Calu3 (cell line): Measurements from ENCODE around the gene MSLN. TPM values are rescaled to one million over a fixed set of nuclear protein-coding genes. Genes with fewer than 3 reads are reported as not detected.
A peak's percentile ranks its signal among the peaks of the same experiment; 100 is the strongest.

Experiments used
- BruUV-seq: library from RNA; stranded (reverse); fragments of 400-500 nt; replicated peaks from 2 replicates; lab custom pipeline; 2021; lab: Mats Ljungman, UMichigan
- CTCF ChIA-PET: fragments of 300-600 bp; sonication (Branson Sonifier 250); formaldehyde crosslinking; loops from one replicate; lab custom pipeline; 2022; ENCODE audit warnings: antibody characterized with exemption; lab: Charles Lee
- DNase-seq: peaks from one replicate; pipeline ENCODE4 v3.0.0; 2022
- H3K27ac Mint-ChIP-seq: one replicate; pipeline ENCODE4 v1.8.0; 2022; ENCODE audit warnings: mixed read lengths; ENCODE audit not compliant: unreplicated experiment
- H3K27me3 Mint-ChIP-seq: one replicate; pipeline ENCODE4 v1.8.0; 2022; ENCODE audit warnings: mixed read lengths; ENCODE audit not compliant: unreplicated experiment
- H3K36me3 Mint-ChIP-seq: one replicate; pipeline ENCODE4 v1.8.0; 2022; ENCODE audit warnings: mild to moderate bottlenecking, moderate library complexity, mixed read lengths; ENCODE audit not compliant: insufficient read depth, unreplicated experiment
- H3K4me1 Mint-ChIP-seq: one replicate; pipeline ENCODE4 v1.8.0; 2022; ENCODE audit warnings: mild to moderate bottlenecking, low read depth, mixed read lengths; ENCODE audit not compliant: unreplicated experiment
- H3K4me3 Mint-ChIP-seq: one replicate; pipeline ENCODE4 v1.8.0; 2022; ENCODE audit warnings: mild to moderate bottlenecking, low read depth, moderate library complexity, mixed read lengths; ENCODE audit not compliant: unreplicated experiment
- H3K9me3 Mint-ChIP-seq: one replicate; pipeline ENCODE4 v1.8.0; 2022; ENCODE audit warnings: low read depth, mixed read lengths; ENCODE audit not compliant: unreplicated experiment
- intact Hi-C: fragments of 100-400 bp; cut with micrococcal nuclease; formaldehyde crosslinking; loops from one replicate; pipeline ENCODE4 v1.10.0; 2022; ENCODE audit not compliant: unreplicated experiment
- total RNA-seq: library from RNA; stranded (reverse); gene quantifications from 2 replicates; pipeline ENCODE4 v1.2.3, GENCODE V29; 2022
- TF ChIP-seq, protein P1 (sequence below): fragments of 200-600 bp; IDR thresholded peaks from one replicate; pipeline ENCODE4 v1.8.0; 2022; ENCODE audit warnings: antibody characterized with exemption; ENCODE audit not compliant: unreplicated experiment

MSLN gene
- total RNA-seq, 1 experiment from 2014 or later = 3.4 TPM

DNA sequence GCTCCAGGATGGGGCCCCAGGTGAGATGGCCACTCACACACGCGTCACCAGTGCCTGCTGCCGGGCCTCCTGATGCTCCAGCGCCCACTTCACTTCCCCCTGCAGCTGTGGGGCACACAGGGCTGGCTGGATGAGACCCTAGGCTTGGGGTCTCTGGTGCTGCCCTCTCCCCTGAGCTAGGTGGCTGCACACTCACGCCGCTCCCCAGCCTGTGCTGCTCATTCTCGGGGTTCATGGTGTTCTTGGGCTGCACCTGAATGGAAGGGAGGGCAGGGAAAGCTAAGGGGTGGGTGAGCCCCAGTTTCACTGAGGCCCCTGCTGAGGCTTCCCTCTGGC, 35.5 kb upstream of the MSLN start:
- no peak overlapping the region for H3K4me3 Mint-ChIP-seq
- CTCF ChIA-PET = interaction anchor here (1.1 to 1.8 kb wide), 2 partner anchors 9 to 16 kb away, joined by 3 to 10 read pairs; no protein-coding TSS in a partner anchor
- BruUV-seq = no TSS peak
- no peak for DNase-seq
- no peaks in the 10 kb centered on the region for H3K27me3 Mint-ChIP-seq
- intact Hi-C loops = no loop called here
- TF ChIP-seq, protein P1, sequence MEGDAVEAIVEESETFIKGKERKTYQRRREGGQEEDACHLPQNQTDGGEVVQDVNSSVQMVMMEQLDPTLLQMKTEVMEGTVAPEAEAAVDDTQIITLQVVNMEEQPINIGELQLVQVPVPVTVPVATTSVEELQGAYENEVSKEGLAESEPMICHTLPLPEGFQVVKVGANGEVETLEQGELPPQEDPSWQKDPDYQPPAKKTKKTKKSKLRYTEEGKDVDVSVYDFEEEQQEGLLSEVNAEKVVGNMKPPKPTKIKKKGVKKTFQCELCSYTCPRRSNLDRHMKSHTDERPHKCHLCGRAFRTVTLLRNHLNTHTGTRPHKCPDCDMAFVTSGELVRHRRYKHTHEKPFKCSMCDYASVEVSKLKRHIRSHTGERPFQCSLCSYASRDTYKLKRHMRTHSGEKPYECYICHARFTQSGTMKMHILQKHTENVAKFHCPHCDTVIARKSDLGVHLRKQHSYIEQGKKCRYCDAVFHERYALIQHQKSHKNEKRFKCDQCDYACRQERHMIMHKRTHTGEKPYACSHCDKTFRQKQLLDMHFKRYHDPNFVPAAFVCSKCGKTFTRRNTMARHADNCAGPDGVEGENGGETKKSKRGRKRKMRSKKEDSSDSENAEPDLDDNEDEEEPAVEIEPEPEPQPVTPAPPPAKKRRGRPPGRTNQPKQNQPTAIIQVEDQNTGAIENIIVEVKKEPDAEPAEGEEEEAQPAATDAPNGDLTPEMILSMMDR = no peak
- no peak overlapping the region for H3K27ac Mint-ChIP-seq
- H3K36me3 Mint-ChIP-seq = peaks cover 74% of the 10 kb centered on the region
- H3K9me3 Mint-ChIP-seq = no peaks in the 10 kb centered on the region
- peaks cover 3% of the 10 kb centered on the region for H3K4me1 Mint-ChIP-seq

DNA sequence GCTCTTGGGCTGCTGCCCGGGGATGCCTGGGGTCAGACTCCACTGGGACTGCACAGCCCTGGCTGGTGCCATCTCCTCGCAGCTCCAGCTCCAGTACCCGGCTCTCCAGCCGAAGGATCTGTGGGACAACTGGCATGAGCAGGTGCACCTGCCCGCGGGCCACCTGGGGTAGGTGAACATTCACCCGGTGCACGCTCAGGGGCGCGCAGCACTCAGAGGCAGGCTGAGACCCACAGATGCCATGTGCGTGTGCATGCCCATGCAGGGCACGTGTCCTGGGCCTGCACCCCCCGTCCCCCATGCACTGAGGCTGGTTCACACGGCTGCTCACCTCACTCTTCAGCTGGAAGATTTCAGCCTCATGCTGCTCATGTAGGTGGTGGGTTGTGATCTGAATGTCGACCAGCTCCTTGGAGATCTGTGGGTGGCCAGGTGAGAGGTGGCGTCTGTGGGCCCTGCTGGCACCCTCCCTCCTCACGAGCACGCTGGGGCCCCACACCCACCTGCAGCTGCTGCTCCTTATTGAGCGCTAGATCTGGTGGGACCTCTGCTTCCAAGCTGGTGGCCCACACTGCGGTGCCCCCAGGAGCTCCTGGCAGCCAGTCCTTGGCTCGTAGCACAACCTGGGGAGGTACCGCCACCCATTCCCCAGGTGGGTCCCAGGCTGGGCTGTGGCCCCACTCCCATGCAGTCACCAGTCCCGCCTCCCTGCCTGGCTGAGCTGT, 34.9 kb upstream of the MSLN start:
- no peak overlapping the region for H3K27ac Mint-ChIP-seq
- H3K27me3 Mint-ChIP-seq = no peaks in the 10 kb centered on the region
- no peaks in the 10 kb centered on the region for H3K9me3 Mint-ChIP-seq
- H3K4me1 Mint-ChIP-seq = no peaks in the 10 kb centered on the region
- CTCF ChIA-PET = interaction anchor here (1.1 to 1.8 kb wide), 2 partner anchors 9 to 16 kb away, joined by 3 to 10 read pairs; no protein-coding TSS in a partner anchor
- no TSS peak for BruUV-seq
- no peak for DNase-seq
- H3K4me3 Mint-ChIP-seq = peak overlapping the region; percentile 74
- TF ChIP-seq, protein P1 = no peak
- intact Hi-C loops = no loop called here
- peaks cover 70% of the 10 kb centered on the region for H3K36me3 Mint-ChIP-seq

DNA sequence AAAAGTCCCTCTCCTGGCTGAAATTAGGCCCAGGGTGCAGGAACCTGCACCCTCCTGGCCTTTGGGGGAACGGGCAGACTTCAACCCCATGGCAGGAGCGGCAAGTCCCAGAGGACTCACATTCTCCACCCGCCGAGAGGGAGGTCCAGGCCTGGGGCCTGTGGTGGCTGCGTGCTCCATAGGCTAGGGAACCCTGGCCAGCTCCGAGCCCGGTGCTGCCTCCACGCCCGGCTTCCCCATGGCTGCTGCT, 34.4 kb upstream of the MSLN start:
- no peak for DNase-seq
- Mint-ChIP-seq H3K27ac (no peak overlapping the region), H3K9me3 (no peaks in the 10 kb centered on the region), H3K27me3 (no peaks in the 10 kb centered on the region), H3K36me3 (peaks cover 69% of the 10 kb centered on the region), H3K4me1 (no peaks in the 10 kb centered on the region), H3K4me3 (peak overlapping the region; percentile 74)
- BruUV-seq = no TSS peak
- CTCF ChIA-PET = interaction anchor here (1.8 kb wide), 1 partner anchor 10 kb away, joined by 10 read pairs; no protein-coding TSS in a partner anchor
- intact Hi-C loops = no loop called here
- TF ChIP-seq, protein P1 = no peak

DNA sequence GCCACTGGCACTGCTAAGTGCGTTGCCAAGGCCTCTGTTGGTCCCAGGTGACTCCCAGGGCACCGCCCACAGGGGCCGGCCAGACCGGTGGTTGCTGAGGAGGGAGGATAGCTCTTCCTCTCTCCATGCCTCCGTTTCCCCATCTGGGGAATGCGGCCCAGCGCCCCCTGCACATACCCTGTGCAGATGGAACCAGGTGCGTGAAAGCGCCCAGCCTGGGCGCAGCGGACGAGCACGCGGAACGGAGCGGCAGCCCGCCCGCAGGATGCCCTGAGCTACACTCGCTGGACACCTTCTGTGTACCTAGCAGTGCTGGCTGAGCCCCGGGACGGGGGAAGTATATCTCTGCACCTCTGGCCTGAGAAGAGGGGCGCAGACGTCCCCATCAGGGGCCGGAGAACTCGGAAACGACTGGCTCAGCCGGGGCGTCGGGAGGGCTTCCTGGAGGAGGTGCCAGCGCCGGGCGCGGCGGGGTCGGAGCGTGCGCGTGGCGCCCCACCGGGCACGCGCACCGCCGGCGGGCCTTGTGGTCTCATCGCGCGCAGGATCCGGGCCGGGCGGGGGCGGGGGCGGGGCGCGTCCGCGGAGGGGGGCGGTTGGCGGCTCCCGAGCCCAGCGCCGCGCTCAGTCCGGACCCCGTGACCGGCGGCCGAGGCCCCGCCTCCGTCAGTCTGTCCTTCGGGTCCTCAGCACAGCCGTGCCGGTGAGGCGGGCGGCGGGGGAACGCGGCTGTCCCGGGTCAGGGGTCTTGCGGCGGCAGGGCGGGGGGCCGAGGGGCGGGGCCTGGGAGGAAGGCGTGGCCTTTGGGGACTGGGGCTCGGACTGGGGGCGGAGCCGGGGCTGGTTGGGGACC, 33.9 kb upstream of the MSLN start, which contains the start of the genes CCDC78 and HAGHL:
Gene CCDC78, minus strand, starts transcription at position 6 of the 853 bp plus-strand sequence. CDS start 76 bp downstream, outside the sequence.
Gene HAGHL, plus strand, starts transcription at position 669 of the 853 bp plus-strand sequence. CDS start 404 bp downstream, outside the sequence.
- no peak within 1 kb of the TSS for H3K27ac Mint-ChIP-seq
- CTCF ChIA-PET = interaction anchor here (0.6 to 1.8 kb wide), 2 partner anchors 11 to 59 kb away, joined by 3 to 10 read pairs; partner anchors contain the start of gene RHOT2
- H3K4me3 Mint-ChIP-seq = peak within 1 kb of the TSS; percentile 74
- H3K9me3 Mint-ChIP-seq = no peaks in the 10 kb centered on the region
- BruUV-seq = no TSS peak
- no peaks in the 10 kb centered on the region for H3K4me1 Mint-ChIP-seq
- H3K36me3 Mint-ChIP-seq = peaks cover 63% of the 10 kb centered on the region
- H3K27me3 Mint-ChIP-seq = no peaks in the 10 kb centered on the region
- TF ChIP-seq, protein P1 = no peak
- intact Hi-C loops = no loop called here
- peak; percentile 65 for DNase-seq
